HG03520 (cell line): ENCODE results near the gene PRTFDC1.
"Not testable (repeated sequence)": the region's sequence is repeated elsewhere in the genome, so short reads cannot be mapped to it uniquely, and the experiment has no call there.

Experiments
- ATAC-seq: cut with Tn5 transposase; IDR thresholded peaks from one replicate; pipeline ENCODE4 v1.9.1; 2021; ENCODE audit warnings: mild to moderate bottlenecking, moderate library complexity; ENCODE audit not compliant: unreplicated experiment

Gene PRTFDC1

DNA sequence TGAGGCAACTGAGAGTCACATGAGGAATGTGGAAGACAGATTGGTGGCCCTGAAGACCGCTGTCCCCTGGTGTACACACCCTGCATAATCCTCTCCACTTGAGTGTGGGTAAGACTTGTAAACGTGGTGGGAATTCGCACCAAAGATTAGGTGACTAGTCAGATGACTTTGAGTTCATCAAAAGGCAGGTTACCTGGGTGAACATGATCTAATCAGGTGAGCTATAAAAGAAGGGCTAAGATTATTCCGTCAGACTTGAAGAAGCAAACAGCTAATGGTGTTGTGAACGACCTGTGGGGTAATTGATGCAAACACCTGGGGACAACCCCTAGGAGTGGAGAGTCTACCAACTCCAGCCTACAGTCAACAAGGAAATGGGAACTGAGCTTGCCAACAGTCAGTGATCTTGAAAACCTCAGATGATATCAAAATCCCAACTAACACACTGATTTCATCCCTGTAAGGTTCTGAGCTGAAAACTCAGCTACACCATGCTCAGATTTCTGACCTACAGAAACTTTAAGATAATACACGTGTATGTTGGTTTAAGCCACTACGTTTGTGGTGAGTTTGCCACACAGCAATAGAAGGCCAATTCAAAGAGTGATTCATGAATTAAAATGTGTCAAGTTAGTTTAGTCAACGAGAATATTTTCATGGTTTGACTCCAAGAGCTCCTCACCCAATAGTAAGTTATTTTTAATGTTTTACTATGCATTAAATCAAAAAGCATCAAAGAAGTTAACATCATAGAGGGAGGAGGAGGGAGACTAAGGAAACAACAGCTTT lies 16.7 kb downstream of the PRTFDC1 start:
- no peak for ATAC-seq

DNA sequence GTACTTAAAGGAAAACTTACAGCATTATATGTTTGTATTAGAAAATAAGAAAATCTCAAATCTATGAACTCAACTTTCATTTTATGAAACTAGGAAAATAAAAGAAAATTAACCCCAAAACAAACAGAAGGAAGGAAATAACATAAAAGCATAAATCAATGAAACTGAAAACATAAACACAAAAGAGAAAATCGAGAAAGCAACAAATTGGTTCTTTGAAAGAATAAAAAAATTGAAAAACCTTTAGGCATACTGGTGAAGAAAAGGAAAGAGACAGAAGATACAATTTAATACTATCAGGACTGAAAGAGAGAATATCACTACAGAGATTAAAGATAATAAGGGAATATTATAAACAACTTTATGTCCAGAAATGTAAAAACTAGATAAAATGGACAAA lies 21.2 kb downstream of the PRTFDC1 start:
- ATAC-seq = no peak

DNA sequence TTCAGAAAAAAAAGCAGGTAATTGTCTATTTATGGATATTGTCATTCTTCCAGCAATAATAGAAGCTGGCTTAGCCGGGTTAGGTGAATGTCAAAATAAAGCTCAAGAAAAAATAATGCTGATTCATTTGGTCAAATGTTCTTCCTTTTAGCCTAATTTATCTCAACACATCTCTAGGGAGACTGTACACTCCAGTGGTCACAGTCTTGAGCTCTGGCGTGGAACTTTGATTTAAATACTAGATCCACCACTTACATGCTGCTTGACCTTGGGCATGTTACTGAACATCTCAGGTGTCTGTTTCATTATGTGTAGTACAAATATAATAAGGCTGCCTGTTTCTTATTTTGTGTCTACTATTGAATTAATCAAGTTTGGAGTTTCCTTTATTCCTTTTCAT lies 22.0 kb downstream of the PRTFDC1 start:
- ATAC-seq = peak; percentile 71

DNA sequence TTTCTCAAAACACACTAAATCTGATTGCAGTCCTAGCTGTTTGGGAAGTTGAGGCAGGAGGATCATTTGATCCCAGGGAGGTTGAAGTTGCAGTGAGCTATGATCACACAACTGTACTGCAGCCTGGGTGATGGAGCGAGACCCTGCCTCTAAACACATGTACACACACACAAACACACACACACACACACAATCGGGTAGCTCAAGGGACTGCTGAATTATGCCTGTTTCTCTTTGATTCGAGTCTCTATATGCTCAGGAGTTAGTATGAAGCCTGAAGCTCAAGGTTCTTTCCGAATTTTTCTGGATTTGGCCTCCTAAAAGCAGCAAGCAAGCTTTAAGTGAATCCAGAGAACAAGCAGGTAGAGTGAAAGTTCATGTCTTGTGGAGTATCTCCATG lies 22.5 kb downstream of the PRTFDC1 start:
- no peak for ATAC-seq

DNA sequence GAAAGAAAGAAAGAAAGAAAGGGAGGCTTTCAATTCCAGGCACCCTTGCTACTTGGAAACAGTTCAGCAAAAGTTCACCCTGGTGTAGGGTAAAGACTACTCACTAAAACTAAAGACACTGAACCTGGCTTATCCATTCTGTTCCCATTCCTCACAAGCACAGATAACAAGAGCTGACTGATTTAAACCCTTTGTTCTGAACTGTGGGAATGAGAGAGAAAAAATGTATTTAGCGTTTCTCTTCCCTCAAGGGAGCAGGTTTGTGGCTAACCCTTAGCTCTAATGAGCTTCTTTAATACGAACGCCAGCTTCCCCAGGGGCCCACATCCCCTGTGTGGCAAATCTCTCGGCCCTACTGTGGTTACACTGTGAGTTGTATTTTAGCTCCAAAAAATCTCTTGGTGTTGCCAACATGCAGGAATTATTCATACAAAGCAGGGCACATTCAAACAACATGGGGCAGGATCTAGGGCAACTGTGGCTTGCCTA lies 23.3 kb downstream of the PRTFDC1 start:
- no peak for ATAC-seq

DNA sequence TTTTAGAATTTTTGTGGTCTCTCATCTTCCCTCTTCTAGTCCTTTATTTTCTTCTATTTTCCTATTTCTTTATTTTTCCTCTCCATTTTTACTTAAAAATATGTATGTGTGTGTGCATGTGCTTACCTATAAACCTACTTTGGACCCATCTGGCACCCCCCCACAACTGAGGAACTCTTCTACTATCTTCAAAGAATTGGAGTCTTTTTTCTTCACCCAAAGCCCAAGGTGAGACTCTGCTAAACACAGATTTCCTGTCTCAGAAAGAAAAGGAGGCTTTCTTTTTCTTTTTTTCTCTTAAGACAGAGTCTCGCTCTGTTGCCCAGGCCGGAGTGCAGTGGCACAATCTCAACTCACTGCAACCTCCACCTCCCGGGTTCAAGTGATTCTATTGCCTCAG lies 24.2 kb downstream of the PRTFDC1 start:
- ATAC-seq = no peak

DNA sequence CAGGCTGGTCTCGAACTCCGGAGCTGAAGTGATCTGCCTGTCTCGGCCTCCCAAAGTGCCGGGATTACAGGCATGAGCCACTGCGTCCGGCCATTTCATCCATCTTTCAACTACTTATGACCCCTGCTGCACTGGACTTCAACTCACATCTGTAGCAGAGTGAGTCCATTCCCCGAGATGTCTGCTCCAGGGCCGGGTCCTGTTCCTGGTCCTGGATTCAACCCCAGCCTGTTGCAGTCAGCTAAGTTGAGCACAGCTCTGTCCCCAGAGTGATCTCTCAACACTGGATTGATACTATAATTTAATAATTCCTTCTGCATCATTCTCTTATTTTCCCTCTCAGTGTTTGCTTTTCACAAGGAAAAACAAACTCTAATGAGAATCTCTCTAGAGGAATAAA lies 25.8 kb downstream of the PRTFDC1 start:
- ATAC-seq = no peak

DNA sequence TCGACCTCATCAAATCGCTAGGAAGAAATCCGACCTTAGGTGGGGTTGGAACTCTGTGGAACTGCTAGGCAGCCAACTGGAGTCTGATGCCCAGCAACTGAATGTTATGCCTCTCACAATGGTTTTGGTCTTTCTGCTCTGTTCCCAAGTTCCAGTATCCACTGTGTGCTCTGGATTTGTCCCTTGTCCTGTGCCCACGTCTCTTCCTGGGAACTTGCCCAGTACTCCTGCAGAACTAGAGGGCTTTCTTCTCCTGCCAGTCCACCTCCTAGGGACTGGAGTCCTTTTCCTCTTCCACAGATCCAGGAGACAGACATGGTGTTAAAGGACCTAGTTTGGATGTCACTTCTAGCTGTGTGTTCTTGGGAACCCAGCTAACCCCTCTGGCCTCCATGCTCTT lies 26.6 kb downstream of the PRTFDC1 start:
- no peak for ATAC-seq

DNA sequence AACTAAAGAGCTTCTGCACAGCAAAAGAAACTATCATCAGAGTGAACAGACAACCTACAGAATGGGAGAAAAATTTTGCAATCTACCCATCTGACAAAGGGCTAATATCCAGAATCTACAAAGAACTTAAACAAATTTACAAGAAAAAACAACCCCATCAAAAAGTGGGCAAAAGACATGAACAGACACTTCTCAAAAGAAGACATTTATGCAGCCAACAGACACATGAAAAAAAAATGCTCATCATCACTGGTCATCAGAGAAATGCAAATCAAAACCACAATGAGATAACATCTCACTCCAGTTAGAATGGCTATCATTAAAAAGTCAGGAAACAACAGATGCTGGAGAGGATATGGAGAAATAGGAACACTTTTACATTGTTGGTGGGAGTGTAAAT lies 27.9 kb downstream of the PRTFDC1 start:
- not testable (repeated sequence) for ATAC-seq

DNA sequence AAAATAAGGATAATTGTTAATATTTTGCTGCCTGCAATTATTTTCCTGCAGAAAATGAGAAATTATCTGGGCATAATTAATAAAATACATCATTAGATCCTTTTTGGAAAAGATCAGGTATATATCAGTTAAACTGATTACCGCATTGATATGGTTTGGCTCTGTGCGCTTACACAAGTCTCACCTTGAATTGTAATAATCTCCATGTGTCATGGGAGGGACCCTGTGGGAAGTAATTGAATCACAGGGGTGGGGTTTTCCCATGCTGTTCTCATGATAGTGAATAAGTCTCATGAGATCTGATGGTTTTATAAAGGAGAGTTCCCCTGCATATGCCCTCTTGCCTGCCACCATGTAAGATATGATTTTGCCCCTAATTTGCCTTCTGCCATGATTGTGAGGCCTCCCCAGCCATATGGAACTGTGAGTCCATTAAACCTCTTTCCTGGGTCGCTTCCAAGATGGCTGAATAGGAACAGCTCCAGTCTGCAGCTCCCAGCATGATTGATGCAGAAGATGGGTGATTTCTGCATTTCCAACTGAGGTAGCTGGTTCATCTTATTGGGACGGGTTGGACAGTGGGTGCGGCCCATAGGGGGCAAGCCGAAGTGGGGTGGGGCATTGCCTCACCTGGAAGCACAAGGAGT lies 30.1 kb downstream of the PRTFDC1 start:
- not testable (repeated sequence) for ATAC-seq

DNA sequence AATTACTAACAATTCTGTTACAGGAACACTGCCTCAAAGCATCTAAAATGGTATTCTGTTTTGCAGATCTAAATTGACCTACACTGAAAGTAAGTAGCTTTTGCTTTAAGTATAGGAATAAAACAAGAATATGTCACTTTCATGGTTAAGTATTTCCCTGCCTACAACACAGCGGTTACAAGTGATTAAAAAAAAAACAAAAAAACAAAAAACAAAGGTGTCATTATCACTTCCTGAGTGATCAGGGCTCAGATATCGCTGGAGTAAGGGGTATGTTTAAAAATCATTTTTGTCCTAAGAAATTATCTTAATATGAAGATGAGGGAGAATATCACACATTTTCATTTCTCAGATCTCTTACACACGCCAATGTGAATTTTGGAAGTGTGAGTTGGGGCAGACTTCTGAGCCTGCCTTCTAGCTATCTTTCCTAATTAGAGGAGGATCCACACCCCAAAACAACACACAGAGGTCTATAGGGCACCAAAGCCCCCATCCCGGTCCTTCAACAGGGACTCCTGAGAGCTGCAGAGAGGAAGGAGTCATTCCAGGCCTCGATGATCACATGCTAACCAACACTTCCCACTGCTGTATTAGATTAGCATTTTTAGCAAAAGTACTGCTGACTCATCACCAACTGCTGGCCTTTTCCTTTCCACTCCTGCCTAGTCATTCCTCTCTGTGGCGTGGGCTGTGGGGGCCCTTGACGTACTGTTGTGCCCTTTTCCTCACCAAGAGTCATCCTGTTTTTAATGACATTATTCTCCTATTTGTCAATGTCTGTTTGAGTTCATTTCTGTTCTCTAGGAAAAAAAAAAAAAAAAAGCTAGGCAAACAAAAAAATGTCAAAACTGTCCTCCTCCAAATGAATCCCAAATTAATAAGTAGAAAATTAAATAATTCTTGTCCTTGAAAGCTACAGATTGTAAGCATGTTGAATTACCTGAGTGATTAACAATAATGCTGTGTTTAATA lies 31.2 kb downstream of the PRTFDC1 start:
- peak; percentile 83 for ATAC-seq

DNA sequence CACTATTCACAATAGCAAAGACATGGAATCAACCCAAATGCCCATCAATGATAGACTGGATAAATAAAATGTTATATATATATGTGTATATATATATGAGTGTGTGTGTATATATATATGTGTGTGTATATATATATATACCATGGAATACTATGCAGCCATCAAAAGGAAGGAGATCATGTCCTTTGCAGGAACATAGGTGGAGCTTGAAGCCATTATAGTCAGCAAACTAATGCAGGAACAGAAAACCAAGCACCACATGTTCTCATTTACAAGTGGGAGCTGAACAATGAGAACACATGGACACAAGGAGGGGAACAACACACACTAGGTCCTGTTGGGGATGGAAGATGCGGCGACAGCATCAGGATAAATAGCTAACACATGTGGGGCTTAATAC lies 32.2 kb downstream of the PRTFDC1 start:
- not testable (repeated sequence) for ATAC-seq

DNA sequence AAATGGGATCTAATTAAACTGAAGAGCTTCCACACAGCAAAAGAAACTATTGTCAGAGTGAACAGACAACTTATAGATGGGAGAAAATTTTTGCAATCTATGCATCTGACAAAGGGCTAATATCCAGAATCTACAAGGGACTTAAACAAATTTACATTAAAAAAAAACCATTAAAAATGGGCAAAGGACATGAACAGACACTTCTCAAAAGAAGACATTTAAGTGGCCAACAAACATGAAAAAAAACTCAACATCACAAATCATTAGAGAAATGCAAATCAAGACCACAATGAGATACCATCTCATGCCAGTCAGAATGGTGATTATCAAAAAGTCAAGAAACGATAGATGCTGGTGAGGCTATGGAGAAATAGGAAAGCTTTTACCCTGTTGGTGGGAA lies 32.8 kb downstream of the PRTFDC1 start:
- ATAC-seq = not testable (repeated sequence)

DNA sequence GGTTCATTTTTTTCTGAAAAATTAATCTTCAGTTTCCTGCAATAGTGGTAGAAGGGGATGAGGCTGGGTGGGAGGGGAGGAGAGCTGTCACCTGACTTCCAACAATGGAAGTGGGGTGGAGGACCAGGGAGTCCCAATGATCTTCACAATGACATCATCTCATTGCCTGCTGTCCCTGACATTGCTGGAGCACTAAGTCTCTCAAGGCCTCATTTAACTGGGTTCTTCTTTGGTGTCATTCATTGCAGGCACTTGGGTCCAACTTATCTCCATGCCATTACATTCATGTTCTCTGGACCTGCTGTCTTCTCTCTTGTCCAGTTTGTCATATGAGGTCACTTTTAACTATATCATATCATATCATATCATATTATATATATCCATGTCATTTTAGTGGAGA lies 34.4 kb downstream of the PRTFDC1 start:
- no peak for ATAC-seq

DNA sequence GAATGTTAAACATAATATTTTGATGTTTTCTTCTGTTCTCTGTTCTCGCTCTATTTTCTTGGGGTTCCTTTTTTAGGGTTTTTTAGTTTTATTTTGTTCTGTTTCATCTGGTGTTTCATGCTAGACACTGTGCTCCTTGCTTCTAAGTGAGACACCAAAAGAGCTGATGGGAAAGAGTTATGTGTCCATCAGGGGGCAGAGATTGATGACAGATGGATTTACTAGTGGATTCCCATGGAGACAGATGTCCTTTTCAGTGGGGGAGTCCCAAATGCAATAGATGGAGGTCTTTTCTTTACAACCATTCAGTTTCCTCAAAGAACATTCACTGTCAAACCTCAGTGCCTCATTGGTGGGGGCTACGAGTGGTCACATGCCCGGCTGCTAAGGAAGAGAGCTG lies 34.9 kb downstream of the PRTFDC1 start:
- no peak for ATAC-seq

DNA sequence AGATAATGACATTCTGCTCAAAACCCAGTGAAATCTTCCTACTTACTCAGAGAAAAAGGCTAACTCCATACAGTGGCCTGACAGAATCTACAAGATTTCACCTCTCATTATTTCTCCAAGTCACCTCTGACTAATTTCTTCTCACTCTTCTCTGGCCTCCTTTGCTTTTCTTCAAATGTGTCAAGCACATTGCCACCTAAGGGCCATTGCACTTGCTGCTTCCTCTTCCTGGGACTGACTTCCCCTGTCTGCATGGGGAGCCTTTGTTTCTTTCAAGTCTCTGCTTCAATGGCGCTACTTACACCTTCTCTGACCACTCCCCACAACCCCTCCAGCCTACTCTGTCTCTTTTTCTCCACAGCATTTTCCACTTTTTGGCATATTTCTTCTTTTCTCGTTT lies 36.0 kb downstream of the PRTFDC1 start:
- no peak for ATAC-seq

DNA sequence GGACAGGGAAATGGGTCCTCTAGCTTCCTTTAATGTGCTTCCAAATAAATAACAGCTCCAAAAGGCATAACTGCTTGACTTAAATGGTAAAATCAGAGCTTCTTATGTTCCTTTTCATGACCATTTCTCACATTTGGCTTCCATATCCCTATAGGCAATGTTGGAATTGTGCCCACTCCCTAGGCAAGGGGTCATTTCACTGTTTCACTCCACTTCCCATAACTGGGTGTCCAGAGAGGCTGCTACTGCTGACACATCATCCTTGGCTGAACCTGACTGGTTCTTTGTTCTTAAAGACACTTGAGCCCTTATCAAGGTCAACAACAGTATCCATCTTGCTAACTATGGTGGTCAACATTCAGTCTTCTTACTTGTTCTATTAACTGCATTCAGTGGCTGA lies 37.1 kb downstream of the PRTFDC1 start:
- ATAC-seq = no peak

DNA sequence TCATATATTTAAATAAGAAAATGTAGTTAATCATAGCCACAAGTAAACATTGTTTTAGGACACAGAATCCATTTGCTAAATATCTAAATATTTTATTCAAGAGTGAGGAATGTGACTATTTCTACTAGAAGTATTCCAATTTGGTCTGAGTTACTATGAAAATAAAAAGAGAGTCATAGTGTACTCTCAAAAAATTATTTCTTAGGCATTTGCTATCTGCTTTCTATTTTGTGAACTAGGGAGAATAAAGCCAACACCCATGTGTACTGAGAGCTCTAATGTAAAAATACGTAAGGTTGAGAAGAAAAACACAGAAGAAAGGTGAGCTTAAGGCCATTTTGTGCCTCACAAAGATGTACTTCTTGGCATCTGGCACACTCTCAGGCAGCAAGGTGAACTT lies 38.3 kb downstream of the PRTFDC1 start:
- ATAC-seq = no peak

DNA sequence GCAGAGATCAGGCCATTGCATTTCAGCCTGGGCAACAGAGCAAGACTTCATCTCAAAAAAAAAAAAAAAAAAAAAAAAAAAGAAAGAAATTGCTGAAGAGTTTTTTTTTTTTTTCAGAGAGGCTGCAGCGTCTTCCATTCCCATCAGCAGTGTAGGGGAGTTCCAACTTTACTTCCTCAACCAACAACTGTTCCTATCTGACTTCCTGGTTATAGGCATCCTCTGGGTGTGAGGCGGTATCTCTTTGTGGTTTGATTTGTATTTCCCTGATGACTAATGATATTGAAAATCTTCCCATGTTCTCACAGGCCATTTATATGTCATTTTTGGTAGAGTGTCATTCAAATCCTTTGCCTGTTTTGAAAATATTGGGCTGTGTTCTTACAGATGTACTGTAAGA lies 40.2 kb downstream of the PRTFDC1 start:
- no peak for ATAC-seq

DNA sequence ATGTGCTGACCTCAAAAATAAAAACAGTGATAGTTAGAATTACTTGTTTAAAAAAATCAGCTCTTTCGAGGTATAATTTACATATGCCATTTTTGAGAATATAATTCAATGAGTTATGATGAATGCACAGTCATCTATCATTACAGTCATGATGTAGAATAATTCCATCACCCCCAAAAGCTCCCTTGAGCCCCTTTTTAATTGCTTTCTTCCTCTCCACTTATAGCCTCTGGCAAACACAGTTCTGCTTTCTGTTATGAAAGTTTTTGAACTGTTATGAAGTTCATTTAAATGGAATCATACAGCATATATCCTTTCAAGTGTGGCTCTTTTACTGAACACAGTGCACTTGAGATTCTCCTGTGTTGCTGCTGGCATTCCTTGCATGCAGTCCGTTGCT lies 41.4 kb downstream of the PRTFDC1 start:
- ATAC-seq = no peak

DNA sequence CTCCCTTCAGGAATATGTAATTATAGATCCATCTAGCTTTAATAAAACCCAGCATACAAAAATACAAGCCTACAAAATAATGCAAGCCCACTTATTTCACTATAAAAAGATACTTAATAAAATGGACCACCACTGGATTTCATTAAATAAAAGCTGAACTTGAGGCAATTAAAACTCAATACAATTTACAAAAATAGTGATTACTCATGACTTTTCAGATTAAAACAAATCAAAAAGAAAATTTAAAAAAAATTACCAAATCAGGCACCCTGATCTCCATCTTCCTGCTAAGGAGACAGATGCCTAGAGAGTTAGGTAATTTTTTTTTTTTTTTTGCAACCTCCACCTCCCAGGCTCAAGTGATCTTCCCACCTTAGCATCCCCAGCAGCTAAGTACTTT lies 41.8 kb downstream of the PRTFDC1 start:
- no peak for ATAC-seq
